ACHN (cell line): Measurements from ENCODE around the gene VTA1.
A peak's percentile ranks its signal among the peaks of the same experiment; 100 is the strongest.
"Not testable (repeated sequence)": the region's sequence is repeated elsewhere in the genome, so short reads cannot be mapped to it uniquely, and the experiment has no call there.

Source experiments
- DNase-seq: peaks from one replicate; pipeline ENCODE4 v3.0.0-alpha.2; 2015
- in situ Hi-C: cut with HindIII; loops from 2 replicates; pipeline ENCODE4 v1.10.0; 2017; ENCODE audit warnings: low sequenced_read_pairs, low pct_ligation_motif_present, low pct_unique_long_range_greater_than_20kb

VTA1 gene

DNA sequence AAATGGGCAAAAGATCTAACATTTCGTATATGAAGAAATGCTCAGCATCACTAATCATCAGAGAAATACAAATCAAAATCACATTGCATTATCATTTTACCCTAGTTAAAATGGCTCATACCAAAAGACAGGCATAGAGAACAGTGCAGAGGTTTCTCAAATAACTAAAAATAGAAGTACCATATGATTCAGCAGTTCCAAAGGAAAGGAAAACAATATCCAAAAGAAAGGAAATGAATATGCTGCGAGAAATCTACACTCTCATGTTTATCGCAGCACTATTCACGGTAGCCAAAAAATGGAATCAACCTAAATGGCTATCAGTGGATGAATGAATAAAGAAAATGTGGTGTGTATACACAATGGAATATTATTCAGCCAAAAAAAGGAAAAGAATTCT lies 63.5 kb downstream of the VTA1 start:
- DNase-seq, result no peak
- in situ Hi-C loops, result no loop called here

GRCh38 chr6:142213402-142213801 lies 66.3 kb downstream of the VTA1 start:
- in situ Hi-C loops, result no loop called here
- peak; percentile 15 for DNase-seq

DNA sequence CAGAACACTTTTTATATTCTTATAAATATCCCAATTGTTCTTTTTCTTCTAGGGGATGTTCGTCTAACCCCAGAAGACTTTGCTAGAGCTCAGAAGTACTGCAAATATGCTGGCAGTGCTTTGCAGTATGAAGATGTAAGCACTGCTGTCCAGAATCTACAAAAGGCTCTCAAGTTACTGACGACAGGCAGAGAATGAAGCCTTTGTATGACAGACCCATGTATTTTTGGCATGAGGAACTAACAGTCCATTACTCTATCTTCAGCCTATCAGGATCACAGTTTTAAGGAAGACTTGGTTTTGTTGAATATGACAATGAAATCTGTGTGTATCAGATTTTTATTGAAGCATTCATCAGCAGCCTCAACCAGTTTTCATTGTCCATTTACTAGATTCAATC lies 71.4 kb downstream of the VTA1 start:
- in situ Hi-C loops, result no loop called here
- DNase-seq, result no peak

GRCh38 chr6:142222022-142222421 lies 75.0 kb downstream of the VTA1 start:
- DNase-seq, result no peak
- in situ Hi-C loops, result no loop called here

DNA sequence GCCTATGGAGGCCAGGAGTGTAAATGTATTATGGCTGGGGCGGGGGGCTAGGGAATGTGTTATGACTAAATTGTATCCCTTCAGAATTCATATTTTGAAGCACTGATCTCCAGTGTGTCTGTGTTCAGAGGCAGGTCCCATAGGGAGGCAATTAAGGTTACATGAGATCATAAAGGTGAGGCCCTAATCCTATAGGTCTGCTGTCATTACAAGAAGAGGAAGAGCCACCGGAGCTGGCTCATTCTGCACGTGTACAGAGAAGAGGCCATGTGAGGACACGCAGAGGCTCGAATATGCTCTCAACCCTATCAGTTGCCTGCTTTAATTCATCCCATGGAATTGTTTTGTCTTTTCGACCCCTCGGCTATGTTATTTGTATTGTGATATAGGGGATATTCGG lies 76.9 kb downstream of the VTA1 start:
- in situ Hi-C loops, result no loop called here
- DNase-seq, result no peak

DNA sequence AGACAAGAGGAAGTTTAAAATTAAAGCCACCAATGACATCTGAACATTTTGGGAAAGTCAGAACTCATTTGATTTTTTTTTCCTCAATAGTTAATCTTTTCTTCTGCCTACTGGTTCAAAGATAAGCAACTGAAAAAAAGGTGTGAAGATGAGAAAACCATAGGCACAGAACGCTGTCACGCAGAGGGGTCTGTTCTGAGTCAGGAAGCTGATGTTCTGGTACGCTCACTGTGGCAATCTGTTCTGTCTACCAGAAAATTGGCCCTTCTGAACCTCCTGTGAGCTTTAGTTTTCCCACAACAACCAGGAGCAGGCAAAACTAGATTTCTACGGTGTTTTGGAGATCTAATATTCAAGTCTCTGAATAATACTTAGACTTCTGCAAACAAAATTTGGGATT lies 78.1 kb downstream of the VTA1 start:
- in situ Hi-C loops, result no loop called here
- DNase-seq, result no peak

DNA sequence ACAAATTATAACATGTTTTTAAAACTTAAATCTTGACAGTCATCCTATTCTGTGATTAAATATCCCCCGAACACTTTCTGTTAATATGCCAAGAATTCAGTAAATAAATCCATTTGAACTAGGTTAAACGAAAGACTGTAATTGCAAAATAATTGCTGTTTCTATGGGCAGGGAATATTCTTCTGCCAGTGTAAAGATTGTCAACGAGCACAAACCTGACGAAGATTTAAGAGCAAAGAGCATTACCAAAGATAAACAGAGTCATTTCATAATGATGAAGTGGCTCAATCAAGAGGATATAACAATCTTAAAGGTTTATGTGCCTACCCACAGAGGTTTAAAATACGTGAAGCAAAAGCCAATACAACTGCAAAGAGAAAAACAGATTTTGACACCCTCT lies 78.5 kb downstream of the VTA1 start:
- DNase-seq, result no peak

GRCh38 chr6:142226731-142227130 lies 79.7 kb downstream of the VTA1 start:
- in situ Hi-C loops, result no loop called here
- DNase-seq, result no peak

More for the DNA sequence above, 78.5 kb downstream of the VTA1 start:
- in situ Hi-C loops, result no loop called here

DNA sequence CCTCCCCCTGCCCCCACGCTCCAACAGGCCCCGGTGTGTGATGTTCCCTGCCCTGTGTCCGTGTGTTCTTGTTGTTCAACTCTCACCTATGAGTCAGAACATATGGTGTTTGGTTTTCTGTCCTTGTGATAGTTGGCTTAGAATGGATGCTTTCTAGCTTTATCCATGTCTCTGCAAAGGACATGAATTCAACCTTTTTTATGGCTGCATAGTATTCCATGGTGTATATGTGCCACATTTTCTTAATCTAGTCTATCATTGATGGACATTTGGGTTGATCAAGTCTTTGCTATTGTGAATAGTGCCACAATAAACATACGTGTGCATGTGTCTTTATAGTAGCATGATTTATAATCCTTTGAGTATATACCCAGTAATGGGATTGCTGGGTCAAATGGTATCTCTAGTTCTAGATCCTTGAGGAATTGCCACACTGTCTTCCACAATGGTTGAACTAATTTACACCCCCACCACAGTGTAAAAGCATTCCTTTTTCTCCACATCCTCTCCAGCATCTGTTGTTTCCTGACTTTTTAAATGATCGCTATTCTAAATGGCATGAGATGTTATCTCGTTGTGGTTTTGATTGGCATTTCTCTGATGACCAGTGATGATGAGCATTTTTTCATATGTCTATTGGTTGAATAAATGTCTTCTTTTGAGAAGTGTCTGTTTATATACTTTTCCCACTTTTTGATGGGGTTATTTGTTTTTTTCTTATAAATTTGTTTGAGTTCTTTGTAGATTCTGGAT lies 82.6 kb downstream of the VTA1 start:
- in situ Hi-C loops, DNase-seq: not testable (repeated sequence)

- peak; percentile 70 for DNase-seq
- in situ Hi-C loops, result not testable (repeated sequence)
Observed at GRCh38 chr6:142232206-142233044, 85.4 kb downstream of the VTA1 start.

GRCh38 chr6:142233945-142234682 lies 87.1 kb downstream of the VTA1 start:
- in situ Hi-C loops, result no loop called here
- no peak for DNase-seq

- DNase-seq, result no peak
- in situ Hi-C loops, result no loop called here
Observed at GRCh38 chr6:142235272-142235671, 88.2 kb downstream of the VTA1 start.

DNA sequence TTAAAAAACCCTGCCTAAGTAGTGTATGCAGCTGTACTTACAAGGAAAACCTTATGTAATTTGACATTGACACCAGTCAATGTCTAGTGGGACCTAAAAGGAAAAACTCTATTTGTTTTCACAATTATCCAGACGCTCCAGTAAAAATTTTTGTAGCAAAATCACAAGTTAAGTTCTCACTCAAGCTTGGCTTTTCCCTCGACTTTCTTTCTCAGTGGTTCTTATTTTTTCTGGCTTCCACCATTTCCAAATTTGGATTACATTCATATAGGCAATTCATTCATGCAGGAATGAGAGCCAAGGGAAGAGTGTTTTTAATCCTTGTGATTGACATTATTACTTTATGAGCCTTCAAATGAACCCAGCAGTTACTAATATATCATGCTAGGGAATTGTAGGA lies 88.7 kb downstream of the VTA1 start:
- in situ Hi-C loops, result no loop called here
- no peak for DNase-seq

DNA sequence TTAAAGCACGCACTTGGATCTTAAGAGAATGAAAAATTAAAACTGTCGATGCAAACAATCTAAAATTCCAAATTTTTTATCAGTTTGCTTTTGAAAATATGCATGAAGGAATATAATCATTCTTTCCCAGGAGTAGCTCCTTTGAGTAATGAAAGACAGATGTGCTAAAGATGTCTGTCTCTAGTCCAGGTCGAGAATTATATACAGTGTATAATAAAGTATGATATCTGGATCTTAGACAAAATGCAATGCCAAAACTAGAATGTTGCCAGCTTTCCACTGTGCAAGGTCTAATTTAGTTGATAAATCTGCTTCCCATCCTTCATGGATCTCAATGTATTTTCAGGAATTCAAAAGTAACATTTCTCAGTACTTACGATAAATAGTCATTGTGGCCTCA lies 89.6 kb downstream of the VTA1 start:
- in situ Hi-C loops, result no loop called here
- DNase-seq, result no peak

- DNase-seq, result no peak
- in situ Hi-C loops, result no loop called here
Observed at GRCh38 chr6:142238881-142239280, 91.8 kb downstream of the VTA1 start.

- in situ Hi-C loops, result no loop called here
Observed at GRCh38 chr6:142240179-142240578, 93.1 kb downstream of the VTA1 start.

DNA sequence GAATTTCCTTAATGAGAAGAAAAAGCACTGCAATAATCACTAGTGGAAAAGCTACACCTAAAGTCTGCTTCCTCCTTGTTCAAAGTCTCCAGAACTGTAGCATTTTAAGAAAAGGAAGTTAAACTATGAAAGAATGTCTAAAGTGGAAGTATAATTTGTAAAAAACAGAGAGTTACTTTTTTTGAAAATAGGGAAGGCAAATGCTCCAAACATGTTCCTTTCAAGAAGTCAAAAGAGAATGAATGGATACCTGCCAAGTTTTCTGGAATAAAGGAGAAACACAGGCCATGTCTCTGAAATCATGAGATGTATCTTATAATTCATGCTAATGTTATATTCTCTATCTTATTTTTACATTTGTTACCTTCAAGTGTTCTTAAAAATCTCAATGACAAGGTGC lies 94.0 kb downstream of the VTA1 start:
- no peak for DNase-seq
- in situ Hi-C loops, result no loop called here

More at GRCh38 chr6:142240179-142240578, 93.1 kb downstream of the VTA1 start:
- no peak for DNase-seq

- in situ Hi-C loops, result no loop called here
- DNase-seq, result no peak
Observed at GRCh38 chr6:142242269-142242668, 95.2 kb downstream of the VTA1 start.

DNA sequence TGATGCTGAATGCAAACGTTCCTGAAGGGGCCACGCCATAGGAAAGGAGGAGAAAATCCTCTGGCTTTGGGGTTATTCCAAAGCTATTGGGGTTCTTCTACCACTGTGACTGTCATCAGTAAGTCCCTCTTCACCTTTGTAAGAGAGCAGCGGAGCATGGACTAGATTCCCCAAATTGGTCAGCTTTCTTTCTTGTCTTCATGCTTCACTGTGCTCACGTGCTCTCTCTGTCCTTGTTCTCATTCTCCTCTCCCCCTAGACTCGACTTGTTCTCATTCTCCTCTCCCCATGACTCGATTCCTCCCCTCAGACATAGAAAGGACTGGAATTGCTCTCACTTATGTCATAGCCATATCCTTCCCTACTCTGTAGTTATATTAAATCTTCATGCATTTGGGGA lies 99.9 kb downstream of the VTA1 start:
- no peak for DNase-seq
- in situ Hi-C loops, result no loop called here
